ENCODE data around the gene PIERCE2. TPM values are rescaled to one million over a fixed set of nuclear protein-coding genes. Genes with fewer than 3 reads are reported as not detected.

The PIERCE2 gene
- total RNA-seq, 1 donor: 3.6 TPM

- Histone ChIP-seq H3K36me3 (ENCODE audit: insufficient read depth, low read length) (peaks cover 10% of the 10 kb centered on the region), H3K9me3 (ENCODE audit: low read depth, low read length) (no peaks in the 10 kb centered on the region), H3K4me2 (ENCODE audit: insufficient read depth, low read length) (no peak overlapping the region), H3K79me2 (ENCODE audit: insufficient read depth, low read length) (no peaks in the 10 kb centered on the region), H3K27me3 (ENCODE audit: insufficient read depth, low read length) (no peaks in the 10 kb centered on the region), H2AFZ (ENCODE audit: low read length) (no peak overlapping the region), H3K4me3 (ENCODE audit: insufficient read depth, low read length) (no peak overlapping the region), H4K20me1 (ENCODE audit: insufficient read depth, low read length) (no peaks in the 10 kb centered on the region), H3K4me1 (ENCODE audit: insufficient read depth, low read length) (no peaks in the 10 kb centered on the region), H3K27ac (ENCODE audit: low read depth, low read length) (no peak overlapping the region)
- no peak for TF ChIP-seq CTCF (IDR thresholded peaks at IDR 0.05; ENCODE audit: extremely low read depth, low read depth, low read length)
- no peak for DNase-seq (ENCODE audit: insufficient read length, low spot score, missing footprints)
Measured at GRCh38 chr15:55381595-55381994, 26.7 kb upstream of the PIERCE2 start.

- Histone ChIP-seq H3K27ac (ENCODE audit: low read depth, low read length) (no peak overlapping the region), H4K20me1 (ENCODE audit: insufficient read depth, low read length) (no peaks in the 10 kb centered on the region), H3K4me3 (ENCODE audit: insufficient read depth, low read length) (no peak overlapping the region), H3K9me3 (ENCODE audit: low read depth, low read length) (no peaks in the 10 kb centered on the region), H3K4me2 (ENCODE audit: insufficient read depth, low read length) (no peak overlapping the region), H3K27me3 (ENCODE audit: insufficient read depth, low read length) (no peaks in the 10 kb centered on the region), H3K79me2 (ENCODE audit: insufficient read depth, low read length) (no peaks in the 10 kb centered on the region), H2AFZ (ENCODE audit: low read length) (no peak overlapping the region), H3K4me1 (ENCODE audit: insufficient read depth, low read length) (no peaks in the 10 kb centered on the region), H3K36me3 (ENCODE audit: insufficient read depth, low read length) (peaks cover 16% of the 10 kb centered on the region)
- DNase-seq (ENCODE audit: insufficient read length, low spot score, missing footprints): no peak
- TF ChIP-seq CTCF (IDR thresholded peaks at IDR 0.05; ENCODE audit: extremely low read depth, low read depth, low read length): no peak
Measured at GRCh38 chr15:55383687-55384086, 24.6 kb upstream of the PIERCE2 start.

GRCh38 chr15:55387027-55387426 lies 21.3 kb upstream of the PIERCE2 start:
- H2AFZ ChIP-seq (ENCODE audit: low read length): no peak overlapping the region
- DNase-seq (ENCODE audit: insufficient read length, low spot score, missing footprints): no peak

GRCh38 chr15:55389264-55389607 lies 19.1 kb upstream of the PIERCE2 start:
- Histone ChIP-seq H3K4me3 (ENCODE audit: insufficient read depth, low read length) (no peak overlapping the region), H3K4me2 (ENCODE audit: insufficient read depth, low read length) (peak overlapping the region; percentile 23), H4K20me1 (ENCODE audit: insufficient read depth, low read length) (peaks cover 6% of the 10 kb centered on the region), H3K9me3 (ENCODE audit: low read depth, low read length) (no peaks in the 10 kb centered on the region), H3K4me1 (ENCODE audit: insufficient read depth, low read length) (peaks cover 6% of the 10 kb centered on the region), H3K79me2 (ENCODE audit: insufficient read depth, low read length) (peaks cover 31% of the 10 kb centered on the region), H3K36me3 (ENCODE audit: insufficient read depth, low read length) (peaks cover 11% of the 10 kb centered on the region), H3K27me3 (ENCODE audit: insufficient read depth, low read length) (no peaks in the 10 kb centered on the region), H2AFZ (ENCODE audit: low read length) (no peak overlapping the region), H3K27ac (ENCODE audit: low read depth, low read length) (peak overlapping the region; percentile 54)
- peak; percentile 86 for DNase-seq (ENCODE audit: insufficient read length, low spot score, missing footprints)
- TF ChIP-seq CTCF (IDR thresholded peaks at IDR 0.05; ENCODE audit: extremely low read depth, low read depth, low read length): no peak

More at GRCh38 chr15:55387027-55387426, 21.3 kb upstream of the PIERCE2 start:
- Histone ChIP-seq H3K79me2 (ENCODE audit: insufficient read depth, low read length) (peaks cover 14% of the 10 kb centered on the region), H3K4me1 (ENCODE audit: insufficient read depth, low read length) (peaks cover 6% of the 10 kb centered on the region), H3K27me3 (ENCODE audit: insufficient read depth, low read length) (no peaks in the 10 kb centered on the region), H3K9me3 (ENCODE audit: low read depth, low read length) (no peaks in the 10 kb centered on the region), H3K36me3 (ENCODE audit: insufficient read depth, low read length) (peaks cover 11% of the 10 kb centered on the region), H4K20me1 (ENCODE audit: insufficient read depth, low read length) (peaks cover 2% of the 10 kb centered on the region), H3K4me3 (ENCODE audit: insufficient read depth, low read length) (no peak overlapping the region), H3K27ac (ENCODE audit: low read depth, low read length) (no peak overlapping the region), H3K4me2 (ENCODE audit: insufficient read depth, low read length) (no peak overlapping the region)
- no peak for TF ChIP-seq CTCF (IDR thresholded peaks at IDR 0.05; ENCODE audit: extremely low read depth, low read depth, low read length)

Measured in osteoblast (primary cell).